Measurements from ENCODE around the gene PTBP3. TPM values are rescaled to one million over a fixed set of nuclear protein-coding genes. Genes with fewer than 3 reads are reported as not detected.

The PTBP3 gene
- total RNA-seq, 1 experiment from 2014 or later, result 57.1 TPM

- ChIA-PET CTCF (interaction anchor here (0.6 to 1.3 kb wide), 3 partner anchors 18 to 338 kb away, joined by 3 to 6 read pairs (median 4); partner anchors contain the start of gene INIP), POLR2A (ENCODE audit: low non-redundant PET) (interaction anchor here (0.6 kb wide), 2 partner anchors 173 to 340 kb away, joined by 3 to 4 read pairs; no protein-coding TSS in a partner anchor)
- BruUV-seq (replicated peaks), result TSS peak; percentile 63
- no peaks in the 10 kb centered on the region for H3K9me3 ChIP-seq (ENCODE audit: low read depth, low read length, poor library complexity, severe bottlenecking)
- peak overlapping the region; percentile 88 for H3K4me3 ChIP-seq (ENCODE audit: low read depth, low read length, poor library complexity, severe bottlenecking)
- H3K27me3 ChIP-seq (replicated peaks; ENCODE audit: insufficient read depth, low read depth, low read length, poor library complexity), result no peaks in the 10 kb centered on the region
- intact Hi-C loops (cut with micrococcal nuclease; ENCODE audit: unreplicated experiment), result loop anchor here (5.0 to 10.0 kb wide), 2 partner anchors 47 to 335 kb away; partner anchors contain the start of genes INIP and PTBP3
- peak overlapping the region; percentile 96 for H3K27ac ChIP-seq (ENCODE audit: low read depth, low read length, poor library complexity, severe bottlenecking)
- H3K4me1 ChIP-seq (ENCODE audit: insufficient read depth, low read length, poor library complexity, severe bottlenecking), result peaks cover 5% of the 10 kb centered on the region
- DNase-seq (ENCODE audit: low spot score), result peak; percentile 99
- no peaks in the 10 kb centered on the region for H3K36me3 ChIP-seq (ENCODE audit: insufficient read depth, low read length, poor library complexity, severe bottlenecking)
- TF ChIP-seq EZH2 (IDR thresholded peaks at IDR 0.05; ENCODE audit: borderline replicate concordance, low read depth, low read length, poor library complexity, severe bottlenecking), result no peak
- TF ChIP-seq, protein P1, sequence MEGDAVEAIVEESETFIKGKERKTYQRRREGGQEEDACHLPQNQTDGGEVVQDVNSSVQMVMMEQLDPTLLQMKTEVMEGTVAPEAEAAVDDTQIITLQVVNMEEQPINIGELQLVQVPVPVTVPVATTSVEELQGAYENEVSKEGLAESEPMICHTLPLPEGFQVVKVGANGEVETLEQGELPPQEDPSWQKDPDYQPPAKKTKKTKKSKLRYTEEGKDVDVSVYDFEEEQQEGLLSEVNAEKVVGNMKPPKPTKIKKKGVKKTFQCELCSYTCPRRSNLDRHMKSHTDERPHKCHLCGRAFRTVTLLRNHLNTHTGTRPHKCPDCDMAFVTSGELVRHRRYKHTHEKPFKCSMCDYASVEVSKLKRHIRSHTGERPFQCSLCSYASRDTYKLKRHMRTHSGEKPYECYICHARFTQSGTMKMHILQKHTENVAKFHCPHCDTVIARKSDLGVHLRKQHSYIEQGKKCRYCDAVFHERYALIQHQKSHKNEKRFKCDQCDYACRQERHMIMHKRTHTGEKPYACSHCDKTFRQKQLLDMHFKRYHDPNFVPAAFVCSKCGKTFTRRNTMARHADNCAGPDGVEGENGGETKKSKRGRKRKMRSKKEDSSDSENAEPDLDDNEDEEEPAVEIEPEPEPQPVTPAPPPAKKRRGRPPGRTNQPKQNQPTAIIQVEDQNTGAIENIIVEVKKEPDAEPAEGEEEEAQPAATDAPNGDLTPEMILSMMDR (conservative IDR thresholded peaks at IDR 0.05; ENCODE audit: low read depth, low read length), result no peak
Observed at GRCh38 chr9:112379177-112380101, 46.0 kb upstream of the PTBP3 start.

DNA sequence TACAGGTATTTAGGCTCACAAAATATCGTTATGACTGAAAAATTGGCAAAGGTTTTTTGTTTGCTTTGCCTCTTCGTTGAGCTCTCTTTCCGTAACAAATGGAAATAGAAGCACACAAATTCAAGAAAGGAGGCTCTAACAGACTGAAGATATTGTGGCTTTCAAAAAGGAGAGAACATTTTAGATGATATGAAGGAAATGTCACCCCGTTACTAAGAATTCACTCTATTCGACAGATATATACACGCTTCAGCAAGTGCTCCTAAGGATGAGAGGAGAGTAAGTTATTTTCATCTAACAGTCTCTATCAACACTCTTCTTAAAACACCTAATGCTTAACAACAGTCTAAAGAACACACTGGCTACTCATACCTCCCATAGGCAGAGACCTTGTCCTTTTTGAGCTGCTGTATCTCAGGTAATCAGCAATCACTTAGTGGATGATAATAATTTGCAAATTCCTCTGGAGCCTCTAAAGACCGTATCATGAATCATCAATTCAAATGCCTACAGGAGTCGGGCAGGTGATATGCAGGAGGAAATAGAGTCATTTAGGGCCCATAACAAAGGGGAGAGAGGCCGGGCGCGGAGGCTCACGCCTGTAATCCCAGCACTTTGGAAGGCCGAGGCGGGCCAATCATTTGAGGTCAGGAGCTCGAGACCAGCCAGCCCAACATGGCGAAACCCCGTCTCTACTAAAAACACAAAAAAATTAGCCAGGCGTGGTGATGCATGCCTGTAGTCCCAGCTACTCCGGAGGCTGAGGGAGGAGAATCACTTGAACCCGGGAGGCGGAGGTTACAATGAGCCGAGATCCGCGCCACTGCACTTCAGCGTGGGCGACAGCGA lies 45.1 kb upstream of the PTBP3 start:
- Histone ChIP-seq H3K9me3 (ENCODE audit: low read depth, low read length, poor library complexity, severe bottlenecking) (no peaks in the 10 kb centered on the region), H3K4me1 (ENCODE audit: insufficient read depth, low read length, poor library complexity, severe bottlenecking) (peaks cover 5% of the 10 kb centered on the region), H3K27me3 (replicated peaks; ENCODE audit: insufficient read depth, low read depth, low read length, poor library complexity) (no peaks in the 10 kb centered on the region), H3K27ac (ENCODE audit: low read depth, low read length, poor library complexity, severe bottlenecking) (peak overlapping the region; percentile 96), H3K4me3 (ENCODE audit: low read depth, low read length, poor library complexity, severe bottlenecking) (peak overlapping the region; percentile 88), H3K36me3 (ENCODE audit: insufficient read depth, low read length, poor library complexity, severe bottlenecking) (no peaks in the 10 kb centered on the region)
- POLR2A ChIA-PET (ENCODE audit: low non-redundant PET), result interaction anchor here (0.6 kb wide), 2 partner anchors 174 to 339 kb away, joined by 3 to 4 read pairs; no protein-coding TSS in a partner anchor
- intact Hi-C loops (cut with micrococcal nuclease; ENCODE audit: unreplicated experiment), result loop anchor here (5.0 to 10.0 kb wide), 2 partner anchors 46 to 336 kb away; partner anchors contain the start of genes INIP and PTBP3
- TF ChIP-seq EZH2 (IDR thresholded peaks at IDR 0.05; ENCODE audit: borderline replicate concordance, low read depth, low read length, poor library complexity, severe bottlenecking), result no peak
- TF ChIP-seq, protein P1 (conservative IDR thresholded peaks at IDR 0.05; ENCODE audit: low read depth, low read length), result no peak
- CTCF ChIA-PET, result no interaction called here
- no peak for DNase-seq (ENCODE audit: low spot score)
- BruUV-seq (replicated peaks), result no TSS peak

DNA sequence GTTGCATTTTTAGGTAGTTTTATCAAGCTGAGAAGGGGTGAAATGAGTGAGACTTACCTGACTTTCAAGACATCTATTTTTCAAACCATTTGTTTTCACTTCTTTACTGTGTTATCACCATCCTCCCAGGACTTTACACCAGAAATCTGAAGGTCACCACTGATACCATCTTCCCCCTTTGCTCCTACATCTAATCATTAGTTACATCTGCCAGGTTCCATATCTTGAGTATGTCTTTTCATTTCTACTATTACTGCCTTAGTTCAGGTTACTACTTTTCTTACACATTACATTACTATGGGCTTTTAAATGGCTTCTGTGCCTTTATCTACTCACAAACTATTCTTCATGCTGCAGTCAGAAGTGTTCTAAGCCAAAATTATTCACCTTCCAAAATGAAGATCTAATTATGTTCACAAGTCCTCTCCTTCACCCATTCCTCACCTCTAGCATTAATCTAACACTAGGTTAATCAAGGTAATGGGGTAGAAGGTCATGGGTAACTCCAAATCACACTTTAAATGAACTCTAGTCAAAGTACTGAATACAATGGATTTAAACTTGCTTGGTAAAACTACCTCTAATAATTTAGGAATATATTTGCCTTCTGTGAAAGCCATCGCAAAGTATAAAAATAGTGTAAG lies 44.4 kb upstream of the PTBP3 start:
- no peaks in the 10 kb centered on the region for H3K27me3 ChIP-seq (replicated peaks; ENCODE audit: insufficient read depth, low read depth, low read length, poor library complexity)
- DNase-seq (ENCODE audit: low spot score), result no peak
- ChIA-PET POLR2A (ENCODE audit: low non-redundant PET) (no interaction called here), CTCF (no interaction called here)
- intact Hi-C loops (cut with micrococcal nuclease; ENCODE audit: unreplicated experiment), result loop anchor here (5.0 to 10.0 kb wide), 2 partner anchors 46 to 337 kb away; partner anchors contain the start of genes INIP and PTBP3
- no peak for TF ChIP-seq EZH2 (IDR thresholded peaks at IDR 0.05; ENCODE audit: borderline replicate concordance, low read depth, low read length, poor library complexity, severe bottlenecking)
- TF ChIP-seq, protein P1 (conservative IDR thresholded peaks at IDR 0.05; ENCODE audit: low read depth, low read length), result no peak
- H3K4me1 ChIP-seq (ENCODE audit: insufficient read depth, low read length, poor library complexity, severe bottlenecking), result peaks cover 5% of the 10 kb centered on the region
- H3K4me3 ChIP-seq (ENCODE audit: low read depth, low read length, poor library complexity, severe bottlenecking), result peak overlapping the region; percentile 88
- no peak overlapping the region for H3K27ac ChIP-seq (ENCODE audit: low read depth, low read length, poor library complexity, severe bottlenecking)
- H3K9me3 ChIP-seq (ENCODE audit: low read depth, low read length, poor library complexity, severe bottlenecking), result no peaks in the 10 kb centered on the region
- no TSS peak for BruUV-seq (replicated peaks)
- H3K36me3 ChIP-seq (ENCODE audit: insufficient read depth, low read length, poor library complexity, severe bottlenecking), result no peaks in the 10 kb centered on the region
